Measurements from ENCODE around the gene SGIP1. TPM values are rescaled to one million over a fixed set of nuclear protein-coding genes. Genes with fewer than 3 reads are reported as not detected.

The SGIP1 gene
- total and polyA plus RNA-seq, 2 of the 4 experiments (the other 2 are of a cell fraction) = 27.1 to 42.7 TPM

- Histone ChIP-seq H3K18ac (ENCODE audit: low read depth, low read length) (no peak overlapping the region), H3K27ac (ENCODE audit: insufficient read depth, low read length) (no peak overlapping the region), H3K4me3 (ENCODE audit: insufficient read depth, low read depth, low read length) (no peak overlapping the region), H2AK5ac (ENCODE audit: low read depth, low read length) (no peak overlapping the region), H3K4ac (ENCODE audit: low read depth, low read length) (no peak overlapping the region), H3K9ac (ENCODE audit: low read depth, low read length) (no peak overlapping the region), H2AK9ac (replicated peaks; ENCODE audit: low read depth, low read length, poor library complexity) (no peak overlapping the region), H4K5ac (ENCODE audit: low read depth, low read length) (no peak overlapping the region), H4K8ac (ENCODE audit: low read depth in 2 of 2, low read length in 2 of 2) (no peak overlapping the region), H3K27me3 (ENCODE audit: control insufficient read depth, insufficient read depth, low read length) (no peaks in the 10 kb centered on the region), H3K79me1 (ENCODE audit: low read depth in 1 of 2, low read length in 2 of 2) (peaks cover 0 to 28% of the 10 kb centered on the region in 2 experiments; a peak in 2 of 4 replicates), H4K91ac (ENCODE audit: insufficient read depth, low read depth, low read length) (no peak overlapping the region), H4K20me1 (ENCODE audit: insufficient read depth, low read length) (peaks cover 3% of the 10 kb centered on the region), H3K23ac (ENCODE audit: low read depth, low read length) (no peak overlapping the region), H3K4me1 (ENCODE audit: control insufficient read depth, insufficient read depth, low read length) (peaks cover 11% of the 10 kb centered on the region), H2BK15ac (ENCODE audit: low read depth, low read length) (no peak overlapping the region), H2AFZ (replicated peaks; ENCODE audit: low read length, poor library complexity) (no peak overlapping the region), H2BK5ac (ENCODE audit: low read depth, low read length, poor library complexity, severe bottlenecking) (no peak overlapping the region), H3K9me3 (ENCODE audit: control insufficient read depth, insufficient read depth, low read length) (no peaks in the 10 kb centered on the region), H3K14ac (replicated peaks; ENCODE audit: low read depth, low read length) (no peak overlapping the region), H2BK120ac (ENCODE audit: low read depth, low read length) (no peak overlapping the region), H3K9me1 (ENCODE audit: insufficient read depth, low read length) (peaks cover 12% of the 10 kb centered on the region), H3K56ac (ENCODE audit: extremely low read depth, insufficient read depth, low read length) (no peak overlapping the region), H2BK20ac (ENCODE audit: low read depth, low read length) (no peak overlapping the region), H3K4me2 (ENCODE audit: low read depth, low read length) (no peak overlapping the region), H3K36me3 (ENCODE audit: control insufficient read depth, insufficient read depth, low read length) (peaks cover 60% of the 10 kb centered on the region)
- in situ Hi-C loops (cut with MboI; ENCODE audit: low sequenced_read_pairs) (no loop called here), intact Hi-C loops (cut with micrococcal nuclease) (no loop called here), dilution Hi-C loops (cut with HindIII; ENCODE audit: low sequenced_read_pairs, unreplicated experiment) (no loop called here)
- ChIA-PET CTCF (no interaction called here), POLR2A (ENCODE audit: unreplicated experiment) (no interaction called here)
- DNase-seq = no peak
- no CpG with 5 or more reads among the region's 2 CpGs for WGBS, 2 experiments (ENCODE audit: extremely low coverage in 2 of 2, insufficient read length in 1 of 2)
- ATAC-seq (ENCODE audit: low read depth) = no peak
- TF ChIP-seq MAZ (IDR thresholded peaks at IDR 0.05; ENCODE audit: borderline replicate concordance, low read depth, low read length) (no peak), FOS (IDR thresholded peaks at IDR 0.05; ENCODE audit: low read depth, low read length) (no peak), RFX5 (IDR thresholded peaks at IDR 0.05; ENCODE audit: low read depth, low read length) (no peak), USF2 (IDR thresholded peaks at IDR 0.05; ENCODE audit: low read depth, low read length) (no peak), CEBPB (IDR thresholded peaks at IDR 0.05; ENCODE audit: low read depth, low read length) (no peak), BHLHE40 (IDR thresholded peaks at IDR 0.05; ENCODE audit: low read depth, low read length) (no peak), CHD1 (IDR thresholded peaks at IDR 0.05; ENCODE audit: low read depth, low read length) (no peak), MAFK (IDR thresholded peaks at IDR 0.05; ENCODE audit: low read depth, low read length) (no peak), CTCF (conservative IDR thresholded peaks at IDR 0.05; ENCODE audit: low read depth, low read length) (no peak), POLR2A (IDR thresholded peaks at IDR 0.05; ENCODE audit: low read depth, low read length) (no peak), SMC3 (IDR thresholded peaks at IDR 0.05; ENCODE audit: low read depth, low read length) (no peak), ELK1 (IDR thresholded peaks at IDR 0.05; ENCODE audit: borderline replicate concordance, low read depth, low read length) (no peak), NFE2L2 (IDR thresholded peaks at IDR 0.05; ENCODE audit: low read depth, low read length) (no peak), RAD21 (IDR thresholded peaks at IDR 0.05; ENCODE audit: low read length) (no peak), MXI1 (IDR thresholded peaks at IDR 0.05; ENCODE audit: borderline replicate concordance, low read depth, low read length) (no peak), RCOR1 (IDR thresholded peaks at IDR 0.05; ENCODE audit: insufficient replicate concordance, low read length) (no peak)
- no TSS peak for BruUV-seq (replicated peaks)
These were observed 147.7 kb downstream of the SGIP1 start for GRCh38 chr1:66681686-66682085.

Data from IMR-90 (cell line).